K562 (cell line): Measurements from ENCODE around the gene C16orf96. TPM values are rescaled to one million over a fixed set of nuclear protein-coding genes. Genes with fewer than 3 reads are reported as not detected.

Experiments
- BRCA1 ChIP-seq, 2 experiments: fragments of 450-650 bp in 1 of 2; sonication (generic) in 1 of 2; formaldehyde crosslinking in 1 of 2; IDR thresholded peaks; 2 replicates each; pipeline versions ENCODE4 v1.5.0 to v1.6.1; 2017 to 2020; ENCODE audit warnings: mild to moderate bottlenecking in 1 of 2, missing genetic modification reagents in 1 of 2
- ELF1 ChIP-seq: fragments of 200-800 bp; sonication (Bioruptor generic); IDR thresholded peaks from 2 replicates; pipeline ENCODE4 v1.6.1; 2016; ENCODE audit warnings: missing genetic modification characterization, missing compliant biosample characterization
- ILK ChIP-seq: fragments of 450-650 bp; IDR thresholded peaks from 2 replicates; pipeline ENCODE4 v1.6.1; 2016; ENCODE audit warnings: missing genetic modification characterization, low read depth, mild to moderate bottlenecking, missing compliant biosample characterization, moderate library complexity, borderline replicate concordance
- MYC ChIP-seq, 2 experiments: fragments of 250-450 bp in 1 of 2; sonication (Bioruptor Pico) in 1 of 2; IDR thresholded peaks; 2 replicates each; pipeline versions ENCODE4 v1.5.1 to v1.6.1; 2012 to 2021; ENCODE audit warnings: low read depth in 2 of 2, borderline replicate concordance in 1 of 2, improper control_type of control experiment in 1 of 2, low read length in 1 of 2, mild to moderate bottlenecking in 1 of 2, moderate library complexity in 1 of 2
- NR2C2 ChIP-seq, 2 experiments: fragments of 200-800 bp in 1 of 2; sonication (Bioruptor generic) in 1 of 2; sonication (generic) in 1 of 2; formaldehyde crosslinking in 1 of 2; IDR thresholded peaks; 2 replicates each; pipeline versions ENCODE4 v1.6.1 to v1.8.0; 2016 to 2022; ENCODE audit warnings: mild to moderate bottlenecking in 1 of 2, missing compliant biosample characterization in 1 of 2, missing genetic modification characterization in 1 of 2, missing genetic modification reagents in 1 of 2
- NRF1 ChIP-seq, 2 experiments: fragments of 450-650 bp; IDR thresholded peaks in 1 of 2; conservative IDR thresholded peaks in 1 of 2; 2 replicates each; pipeline ENCODE4 v1.6.1; 2014; ENCODE audit warnings: mild to moderate bottlenecking in 2 of 2
- SIN3A ChIP-seq, 2 experiments: fragments of 150-350 bp in 1 of 2; IDR thresholded peaks; 2 replicates each; pipeline ENCODE4 v1.6.1; 2011 to 2016; ENCODE audit warnings: borderline replicate concordance in 2 of 2, low read depth in 2 of 2, low read length in 2 of 2, mild to moderate bottlenecking in 2 of 2, moderate library complexity in 2 of 2; ENCODE audit not compliant: control insufficient read depth in 1 of 2
- SREBF2 ChIP-seq: sonication (generic); formaldehyde crosslinking; IDR thresholded peaks from 2 replicates; pipeline ENCODE4 v1.4.0; 2020; ENCODE audit warnings: mild to moderate bottlenecking, missing genetic modification reagents
- SRSF9 ChIP-seq: fragments of 200-400 bp; formaldehyde crosslinking; IDR thresholded peaks from 2 replicates; pipeline ENCODE4 v1.6.1; 2017; ENCODE audit warnings: low read depth, low read length, borderline replicate concordance
- ZNF197 ChIP-seq: fragments of 200-800 bp; sonication (Bioruptor generic); IDR thresholded peaks from 2 replicates; pipeline ENCODE4 v1.6.1; 2016; ENCODE audit warnings: low read depth, missing genetic modification characterization, missing compliant biosample characterization
- polyA plus RNA-seq, 8 experiments: library from polyadenylated mRNA; depleted of rRNA in 4 of 8; stranded (reverse) in 5 of 8; unstranded in 3 of 8; fragments of >200 nt; fragmentation: Nextera tagmentation in 2 of 8; fragmentation: Illumina TruSeq in 1 of 8; extraction: Ambion mirVana in 2 of 8; extraction: Trizol in 1 of 8; gene quantifications; 2 replicates each; pipeline versions ENCODE4 v1.2.1 to v1.2.3, GENCODE V29; 2011 to 2014; ENCODE audit warnings: inconsistent platforms in 1 of 8, missing spikeins in 1 of 8
- total RNA-seq, 7 experiments: library from RNA; depleted of rRNA in 6 of 7; stranded (reverse); fragments of >200 nt in 6 of 7; fragmentation: Illumina TruSeq in 2 of 7; extraction: Trizol in 2 of 7; gene quantifications; 2 replicates each; pipeline versions ENCODE4 v1.2.1 to v1.2.3, GENCODE V29; 2011 to 2021; ENCODE audit warnings: low replicate concordance in 1 of 7
- TF ChIP-seq, protein P1 (sequence below), 2 experiments: fragments of 450-650 bp in 1 of 2; sonication (generic) in 1 of 2; formaldehyde crosslinking in 1 of 2; IDR thresholded peaks; 2 replicates each; pipeline versions ENCODE4 v1.7.1 to v1.9.0; 2016 to 2022; ENCODE audit warnings: inconsistent platforms in 1 of 2, mild to moderate bottlenecking in 1 of 2, missing genetic modification reagents in 1 of 2
- TF ChIP-seq, protein P2 (sequence below): fragments of 250-450 bp; sonication (Bioruptor Pico); IDR thresholded peaks from 2 replicates; pipeline ENCODE4 v1.9.0; 2021; ENCODE audit warnings: mild to moderate bottlenecking
- TF ChIP-seq, protein P3 (sequence below): fragments of 450-650 bp; IDR thresholded peaks from 2 replicates; pipeline ENCODE4 v1.6.1; 2016; ENCODE audit warnings: antibody characterized with exemption

Gene C16orf96
- total and polyA plus RNA-seq, 9 of the 15 experiments (the other 6 are each of a cell fraction or from before 2014, with no cell fraction given): not detected

DNA sequence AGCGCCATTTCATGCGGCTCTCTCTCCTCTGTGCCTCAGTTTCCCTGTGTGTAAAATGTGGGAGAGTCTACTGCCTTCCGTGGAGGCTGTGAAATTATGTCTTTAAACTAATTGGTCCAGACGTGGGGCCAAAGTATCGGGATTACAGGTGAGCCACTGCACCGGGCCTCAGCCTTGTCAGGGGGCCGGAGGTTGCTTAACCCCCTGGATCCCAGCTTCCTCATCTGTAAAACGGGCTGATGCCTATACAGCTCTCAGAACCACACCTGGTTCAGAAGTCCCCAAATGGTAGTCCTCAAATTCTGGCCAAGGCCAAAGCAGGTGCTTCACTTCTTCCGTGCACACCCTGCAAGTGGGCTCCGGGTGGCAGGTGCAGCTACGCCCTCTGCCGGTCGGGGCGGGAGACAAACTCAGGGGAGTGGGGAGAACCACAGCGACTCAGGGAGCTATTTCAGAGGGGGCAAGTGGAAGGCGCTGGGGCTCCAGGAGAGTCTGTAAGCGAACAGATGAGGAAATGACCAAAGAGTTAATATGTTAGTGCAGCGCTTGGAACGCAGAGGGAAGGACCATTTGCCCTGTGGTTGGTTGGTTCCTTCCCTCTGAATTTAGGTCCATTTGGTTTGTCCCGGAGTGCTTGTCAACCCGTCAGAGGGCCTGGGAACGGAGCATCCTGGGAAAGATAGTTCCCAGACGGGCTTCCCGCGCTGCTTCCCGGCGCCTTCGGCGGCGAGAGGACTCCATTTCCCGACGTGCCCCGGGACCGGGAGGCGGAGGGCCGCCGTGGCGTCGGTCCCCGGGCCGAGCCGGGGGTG lies 68.1 kb downstream of the C16orf96 start, which contains the start of gene MGRN1 (continued):
- TF ChIP-seq, protein P1, sequence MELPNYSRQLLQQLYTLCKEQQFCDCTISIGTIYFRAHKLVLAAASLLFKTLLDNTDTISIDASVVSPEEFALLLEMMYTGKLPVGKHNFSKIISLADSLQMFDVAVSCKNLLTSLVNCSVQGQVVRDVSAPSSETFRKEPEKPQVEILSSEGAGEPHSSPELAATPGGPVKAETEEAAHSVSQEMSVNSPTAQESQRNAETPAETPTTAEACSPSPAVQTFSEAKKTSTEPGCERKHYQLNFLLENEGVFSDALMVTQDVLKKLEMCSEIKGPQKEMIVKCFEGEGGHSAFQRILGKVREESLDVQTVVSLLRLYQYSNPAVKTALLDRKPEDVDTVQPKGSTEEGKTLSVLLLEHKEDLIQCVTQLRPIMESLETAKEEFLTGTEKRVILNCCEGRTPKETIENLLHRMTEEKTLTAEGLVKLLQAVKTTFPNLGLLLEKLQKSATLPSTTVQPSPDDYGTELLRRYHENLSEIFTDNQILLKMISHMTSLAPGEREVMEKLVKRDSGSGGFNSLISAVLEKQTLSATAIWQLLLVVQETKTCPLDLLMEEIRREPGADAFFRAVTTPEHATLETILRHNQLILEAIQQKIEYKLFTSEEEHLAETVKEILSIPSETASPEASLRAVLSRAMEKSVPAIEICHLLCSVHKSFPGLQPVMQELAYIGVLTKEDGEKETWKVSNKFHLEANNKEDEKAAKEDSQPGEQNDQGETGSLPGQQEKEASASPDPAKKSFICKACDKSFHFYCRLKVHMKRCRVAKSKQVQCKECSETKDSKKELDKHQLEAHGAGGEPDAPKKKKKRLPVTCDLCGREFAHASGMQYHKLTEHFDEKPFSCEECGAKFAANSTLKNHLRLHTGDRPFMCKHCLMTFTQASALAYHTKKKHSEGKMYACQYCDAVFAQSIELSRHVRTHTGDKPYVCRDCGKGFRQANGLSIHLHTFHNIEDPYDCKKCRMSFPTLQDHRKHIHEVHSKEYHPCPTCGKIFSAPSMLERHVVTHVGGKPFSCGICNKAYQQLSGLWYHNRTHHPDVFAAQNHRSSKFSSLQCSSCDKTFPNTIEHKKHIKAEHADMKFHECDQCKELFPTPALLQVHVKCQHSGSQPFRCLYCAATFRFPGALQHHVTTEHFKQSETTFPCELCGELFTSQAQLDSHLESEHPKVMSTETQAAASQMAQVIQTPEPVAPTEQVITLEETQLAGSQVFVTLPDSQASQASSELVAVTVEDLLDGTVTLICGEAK (IDR thresholded peaks at IDR 0.05): no peak
- TF ChIP-seq, protein P1 (CRISPR knock-in tag; IDR thresholded peaks at IDR 0.05): no peak
- no peak for TF ChIP-seq ILK (tag)
- no peak for TF ChIP-seq SRSF9
- TF ChIP-seq, protein P2, sequence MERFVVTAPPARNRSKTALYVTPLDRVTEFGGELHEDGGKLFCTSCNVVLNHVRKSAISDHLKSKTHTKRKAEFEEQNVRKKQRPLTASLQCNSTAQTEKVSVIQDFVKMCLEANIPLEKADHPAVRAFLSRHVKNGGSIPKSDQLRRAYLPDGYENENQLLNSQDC (CRISPR knock-in tag): no peak
- TF ChIP-seq BRCA1 (IDR thresholded peaks at IDR 0.05): no peak
- TF ChIP-seq BRCA1 (CRISPR knock-in tag; IDR thresholded peaks at IDR 0.05): no peak
- TF ChIP-seq SREBF2 (CRISPR knock-in tag): no peak
- peak; percentile 51; the same call in 1 of the 2 replicates for TF ChIP-seq ELF1 (tag)
- TF ChIP-seq SIN3A (IDR thresholded peaks at IDR 0.05; ENCODE audit: borderline replicate concordance in 2 of 2, control insufficient read depth in 1 of 2, low read depth in 2 of 2, low read length in 2 of 2): no peak; a peak in 1 of 4 replicates
- peak; percentile 73; the same call in 1 of the 2 replicates for TF ChIP-seq MYC (IDR thresholded peaks at IDR 0.05; ENCODE audit: low read depth, low read length)
- no peak for TF ChIP-seq MYC (CRISPR knock-in tag; IDR thresholded peaks at IDR 0.05; ENCODE audit: borderline replicate concordance, low read depth)
- 0 out of 2 replicates have a peak, but pooled peaks have one; percentile 68 for TF ChIP-seq ZNF197 (CRISPR knock-in tag)
- TF ChIP-seq NR2C2 (CRISPR knock-in tag; IDR thresholded peaks at IDR 0.05): no peak
- TF ChIP-seq NR2C2 (tag; IDR thresholded peaks at IDR 0.05): peak; percentile 92
- peak; percentile 58 to 60; a peak in 3 of 4 replicates for TF ChIP-seq NRF1 (conservative IDR thresholded peaks at IDR 0.05 in 1 of 2, IDR thresholded peaks at IDR 0.05 in 1 of 2)
- TF ChIP-seq, protein P3, sequence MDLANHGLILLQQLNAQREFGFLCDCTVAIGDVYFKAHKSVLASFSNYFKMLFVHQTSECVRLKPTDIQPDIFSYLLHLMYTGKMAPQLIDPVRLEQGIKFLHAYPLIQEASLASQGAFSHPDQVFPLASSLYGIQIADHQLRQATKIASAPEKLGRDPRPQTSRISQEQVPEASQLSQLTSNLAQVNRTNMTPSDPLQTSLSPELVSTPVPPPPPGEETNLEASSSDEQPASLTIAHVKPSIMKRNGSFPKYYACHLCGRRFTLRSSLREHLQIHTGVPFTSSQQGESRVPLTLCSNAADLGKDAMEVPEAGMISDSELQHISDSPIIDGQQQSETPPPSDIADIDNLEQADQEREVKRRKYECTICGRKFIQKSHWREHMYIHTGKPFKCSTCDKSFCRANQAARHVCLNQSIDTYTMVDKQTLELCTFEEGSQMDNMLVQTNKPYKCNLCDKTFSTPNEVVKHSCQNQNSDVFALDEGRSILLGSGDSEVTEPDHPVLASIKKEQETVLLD: peak; percentile 52
